Endothelial cell (in vitro differentiated cells): ENCODE data around the gene HOXC11. TPM values are rescaled to one million over a fixed set of nuclear protein-coding genes. Genes with fewer than 3 reads are reported as not detected.
A peak's percentile ranks its signal among the peaks of the same experiment; 100 is the strongest.

Experiments
- DNase-seq: peaks from one replicate; pipeline ENCODE4 v3.0.0; 2021; ENCODE audit warnings: low spot score
- H3K27ac Mint-ChIP-seq: one replicate; pipeline ENCODE4 v1.8.0; 2021; ENCODE audit warnings: mixed read lengths, inconsistent platforms; ENCODE audit not compliant: unreplicated experiment
- H3K27me3 Mint-ChIP-seq: one replicate; pipeline ENCODE4 v1.8.0; 2021; ENCODE audit warnings: mild to moderate bottlenecking, moderate library complexity, mixed read lengths, inconsistent platforms; ENCODE audit not compliant: unreplicated experiment
- H3K36me3 Mint-ChIP-seq: one replicate; pipeline ENCODE4 v1.8.0; 2021; ENCODE audit warnings: mild to moderate bottlenecking, low read depth, mixed read lengths, inconsistent platforms; ENCODE audit not compliant: unreplicated experiment
- H3K4me1 Mint-ChIP-seq: one replicate; pipeline ENCODE4 v1.8.0; 2021; ENCODE audit warnings: mild to moderate bottlenecking, mixed read lengths, inconsistent platforms; ENCODE audit not compliant: unreplicated experiment
- H3K4me3 Mint-ChIP-seq: one replicate; pipeline ENCODE4 v1.8.0; 2021; ENCODE audit warnings: mild to moderate bottlenecking, mixed read lengths, inconsistent platforms; ENCODE audit not compliant: unreplicated experiment
- H3K9me3 Mint-ChIP-seq: one replicate; pipeline ENCODE4 v1.8.0; 2021; ENCODE audit warnings: mixed read lengths, inconsistent platforms; ENCODE audit not compliant: unreplicated experiment
- CTCF ChIP-seq: fragments of 200-600 bp; sonication (generic); IDR thresholded peaks from one replicate; pipeline ENCODE4 v1.5.0; 2021; ENCODE audit warnings: antibody characterized with exemption; ENCODE audit not compliant: unreplicated experiment
- total RNA-seq: library from RNA; stranded (reverse); fragmentation: NEBNext Ultra II Directional; extraction: Animal tissue kit (Norgen Biotek cat#: 25700); gene quantifications from one replicate; pipeline ENCODE4 v1.2.1, GENCODE V29; 2021; ENCODE audit not compliant: unreplicated experiment

HOXC11 gene
- total RNA-seq, 1 donor from 2014 or later, result 0.38 TPM

GRCh38 chr12:53992377-53992889, 19.5 kb downstream of the HOXC11 start:
- H3K36me3 Mint-ChIP-seq, result peaks cover 4% of the 10 kb centered on the region
- no peak overlapping the region for H3K4me3 Mint-ChIP-seq
- no peaks in the 10 kb centered on the region for H3K9me3 Mint-ChIP-seq
- peak overlapping the region; percentile 42 for H3K27ac Mint-ChIP-seq
- no peak for TF ChIP-seq CTCF
- peaks cover 42% of the 10 kb centered on the region for H3K27me3 Mint-ChIP-seq
- no peak for DNase-seq
- peaks cover 43% of the 10 kb centered on the region for H3K4me1 Mint-ChIP-seq

- Mint-ChIP-seq H3K4me1 (peaks cover 39% of the 10 kb centered on the region), H3K27ac (no peak overlapping the region), H3K9me3 (no peaks in the 10 kb centered on the region), H3K36me3 (peaks cover 4% of the 10 kb centered on the region), H3K4me3 (no peak overlapping the region), H3K27me3 (peaks cover 46% of the 10 kb centered on the region)
- TF ChIP-seq CTCF, result no peak
- DNase-seq, result no peak
These were observed 20.5 kb downstream of the HOXC11 start for GRCh38 chr12:53993162-53994008.

GRCh38 chr12:53994009-53994263, 21.0 kb downstream of the HOXC11 start:
- Mint-ChIP-seq H3K36me3 (peaks cover 4% of the 10 kb centered on the region), H3K27me3 (peaks cover 48% of the 10 kb centered on the region), H3K27ac (no peak overlapping the region), H3K9me3 (no peaks in the 10 kb centered on the region), H3K4me3 (no peak overlapping the region), H3K4me1 (peaks cover 34% of the 10 kb centered on the region)
- no peak for DNase-seq
- no peak for TF ChIP-seq CTCF

- no peak overlapping the region for H3K4me3 Mint-ChIP-seq
- H3K27me3 Mint-ChIP-seq, result peaks cover 46% of the 10 kb centered on the region
- DNase-seq, result no peak
- no peak for TF ChIP-seq CTCF
- H3K27ac Mint-ChIP-seq, result no peak overlapping the region
- H3K4me1 Mint-ChIP-seq, result peaks cover 29% of the 10 kb centered on the region
- H3K36me3 Mint-ChIP-seq, result peaks cover 4% of the 10 kb centered on the region
- H3K9me3 Mint-ChIP-seq, result no peaks in the 10 kb centered on the region
These were observed 21.5 kb downstream of the HOXC11 start for GRCh38 chr12:53994264-53995001.

DNA sequence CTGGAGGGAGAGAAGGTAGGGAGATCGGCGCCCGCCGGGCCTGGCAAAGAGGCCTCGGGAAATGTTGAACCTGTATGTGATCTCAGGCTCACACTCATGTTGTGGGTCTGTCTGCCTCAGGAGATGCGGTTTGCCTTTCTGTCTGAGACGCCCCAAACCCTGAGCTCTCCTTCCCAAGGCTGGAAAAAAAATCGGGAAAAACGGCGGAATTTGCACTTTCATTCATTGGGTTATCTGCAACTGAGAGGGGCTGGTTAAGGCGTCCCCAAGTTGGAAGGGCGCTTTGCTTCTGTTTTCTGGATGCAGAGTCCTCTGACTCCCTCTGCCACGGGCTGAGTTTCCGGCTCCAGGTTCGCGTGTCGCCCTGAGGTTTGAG, 22.1 kb downstream of the HOXC11 start:
- H3K27me3 Mint-ChIP-seq, result peaks cover 44% of the 10 kb centered on the region
- no peak overlapping the region for H3K4me3 Mint-ChIP-seq

More for the DNA sequence above, 22.1 kb downstream of the HOXC11 start:
- peaks cover 23% of the 10 kb centered on the region for H3K4me1 Mint-ChIP-seq
- peaks cover 4% of the 10 kb centered on the region for H3K36me3 Mint-ChIP-seq
- DNase-seq, result no peak
- H3K27ac Mint-ChIP-seq, result no peak overlapping the region
- no peak for TF ChIP-seq CTCF
- H3K9me3 Mint-ChIP-seq, result no peaks in the 10 kb centered on the region
